ENCODE results near the gene VARS2.

The VARS2 gene

DNA sequence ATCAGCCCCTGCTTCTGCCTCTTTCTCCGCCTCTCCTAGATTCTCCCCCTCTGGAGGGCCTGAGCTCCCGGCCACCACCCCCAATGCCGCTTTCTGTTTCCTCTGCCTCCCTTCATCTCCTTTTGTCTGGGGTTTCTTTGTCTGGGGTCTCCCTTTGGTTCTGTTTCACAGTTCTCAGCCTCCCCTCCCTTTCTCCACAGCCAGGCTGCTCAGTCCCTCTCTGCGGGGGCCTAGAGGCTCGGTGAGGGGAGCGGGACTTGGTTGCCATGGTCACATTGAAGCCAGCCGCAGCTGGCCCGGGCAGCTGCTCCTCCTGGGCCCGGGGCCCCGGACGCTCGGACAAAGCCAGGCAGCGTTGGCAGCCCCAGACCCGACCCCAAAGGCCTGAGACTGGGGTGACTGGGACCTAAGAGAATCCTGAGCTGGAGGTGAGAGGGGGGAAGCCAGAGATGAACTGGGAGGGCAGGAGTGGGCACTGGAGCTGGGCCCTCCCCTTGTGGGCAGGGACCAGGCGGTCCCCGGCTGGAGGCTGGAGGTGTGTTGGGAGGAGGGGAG, 33.3 kb upstream of the VARS2 start:
- H3K4me3 ChIP-seq (ENCODE audit: low read length) = no peak overlapping the region
- H3K9ac ChIP-seq (ENCODE audit: low read length) = no peak overlapping the region
- H3K9me2 ChIP-seq (replicated peaks; ENCODE audit: insufficient read depth, low read length) = no peaks in the 10 kb centered on the region
- H3K36me3 ChIP-seq (replicated peaks; ENCODE audit: insufficient read depth, low read length) = no peaks in the 10 kb centered on the region
- H3K4me1 ChIP-seq (ENCODE audit: low read length) = no peaks in the 10 kb centered on the region; the same call in 1 of the 2 replicates
- no peak overlapping the region for H2AFZ ChIP-seq (ENCODE audit: low read length)
- H3K27ac ChIP-seq (ENCODE audit: low read length) = no peak overlapping the region
- no peak for DNase-seq
- no peak for TF ChIP-seq CTCF (IDR thresholded peaks at IDR 0.05; ENCODE audit: low read length)
- TF ChIP-seq EZH2 (optimal IDR thresholded peaks at IDR 0.05; ENCODE audit: low read depth, low read length) = no peak
- TF ChIP-seq EZH2phosphoT487 (IDR thresholded peaks at IDR 0.05; ENCODE audit: low read length) = no peak
- peaks cover 39% of the 10 kb centered on the region for H3K27me3 ChIP-seq (replicated peaks; ENCODE audit: insufficient read depth, low read length)
- no peaks in the 10 kb centered on the region for H3K79me2 ChIP-seq (ENCODE audit: low read length)
- no peaks in the 10 kb centered on the region for H4K20me1 ChIP-seq (ENCODE audit: insufficient read depth, low read length)
- H3K4me2 ChIP-seq (ENCODE audit: low read depth, low read length) = no peak overlapping the region
- no peaks in the 10 kb centered on the region for H3K9me3 ChIP-seq (replicated peaks; ENCODE audit: insufficient read depth, low read length)
- H3F3A ChIP-seq (ENCODE audit: insufficient read depth, low read length) = no peaks in the 10 kb centered on the region

DNA sequence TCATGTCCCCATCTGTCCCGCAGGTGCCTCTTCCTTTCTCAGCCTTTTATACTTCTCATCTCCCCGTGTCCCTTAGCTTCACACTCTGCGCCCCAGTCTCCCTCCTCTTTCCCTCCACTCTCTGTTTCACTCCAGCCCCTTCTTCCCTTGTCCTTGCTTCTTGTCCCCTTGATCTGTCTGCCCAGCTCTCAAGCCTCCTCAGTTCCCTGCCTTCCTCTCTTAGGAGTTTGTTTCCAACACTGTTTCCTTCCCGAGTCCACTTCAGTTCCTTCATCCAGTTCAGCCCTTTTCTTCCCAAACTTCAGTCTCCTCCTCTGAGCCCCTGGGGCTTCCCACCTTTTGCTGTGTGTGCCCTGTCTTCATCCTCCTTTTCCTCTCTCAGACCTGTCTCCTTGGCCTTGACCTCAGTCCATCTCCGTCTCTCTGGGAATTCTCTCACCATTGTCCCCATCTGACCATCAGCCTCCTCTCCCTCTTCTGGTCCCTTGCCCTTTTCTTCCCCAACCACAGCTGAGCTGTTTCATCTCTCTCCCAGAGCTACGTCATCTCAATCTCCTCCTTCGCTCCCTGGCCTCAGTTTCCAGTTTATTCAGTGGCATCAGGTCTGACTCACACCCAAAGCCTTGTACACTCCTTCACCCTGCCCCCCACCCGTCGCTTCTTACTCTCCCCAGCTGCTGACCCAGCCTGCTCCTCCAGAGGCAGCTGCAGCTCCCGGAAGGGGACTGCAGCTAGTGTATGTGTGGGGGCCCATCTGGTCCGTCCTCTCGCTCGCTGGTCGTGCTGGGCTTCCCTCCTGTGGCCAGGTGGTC, 32.4 kb upstream of the VARS2 start:
- Histone ChIP-seq H3F3A (ENCODE audit: insufficient read depth, low read length) (no peaks in the 10 kb centered on the region), H3K27ac (ENCODE audit: low read length) (no peak overlapping the region), H3K9me3 (replicated peaks; ENCODE audit: insufficient read depth, low read length) (no peaks in the 10 kb centered on the region), H3K79me2 (ENCODE audit: low read length) (no peaks in the 10 kb centered on the region), H3K9ac (ENCODE audit: low read length) (no peak overlapping the region), H4K20me1 (ENCODE audit: insufficient read depth, low read length) (no peaks in the 10 kb centered on the region), H3K27me3 (replicated peaks; ENCODE audit: insufficient read depth, low read length) (peaks cover 47% of the 10 kb centered on the region), H3K9me2 (replicated peaks; ENCODE audit: insufficient read depth, low read length) (no peaks in the 10 kb centered on the region), H2AFZ (ENCODE audit: low read length) (no peak overlapping the region), H3K4me1 (ENCODE audit: low read length) (no peaks in the 10 kb centered on the region; the same call in 1 of the 2 replicates), H3K4me3 (ENCODE audit: low read length) (no peak overlapping the region), H3K36me3 (replicated peaks; ENCODE audit: insufficient read depth, low read length) (no peaks in the 10 kb centered on the region), H3K4me2 (ENCODE audit: low read depth, low read length) (no peak overlapping the region)
- TF ChIP-seq EZH2phosphoT487 (IDR thresholded peaks at IDR 0.05; ENCODE audit: low read length) (no peak), CTCF (IDR thresholded peaks at IDR 0.05; ENCODE audit: low read length) (no peak), EZH2 (optimal IDR thresholded peaks at IDR 0.05; ENCODE audit: low read depth, low read length) (no peak)
- DNase-seq = no peak

DNA sequence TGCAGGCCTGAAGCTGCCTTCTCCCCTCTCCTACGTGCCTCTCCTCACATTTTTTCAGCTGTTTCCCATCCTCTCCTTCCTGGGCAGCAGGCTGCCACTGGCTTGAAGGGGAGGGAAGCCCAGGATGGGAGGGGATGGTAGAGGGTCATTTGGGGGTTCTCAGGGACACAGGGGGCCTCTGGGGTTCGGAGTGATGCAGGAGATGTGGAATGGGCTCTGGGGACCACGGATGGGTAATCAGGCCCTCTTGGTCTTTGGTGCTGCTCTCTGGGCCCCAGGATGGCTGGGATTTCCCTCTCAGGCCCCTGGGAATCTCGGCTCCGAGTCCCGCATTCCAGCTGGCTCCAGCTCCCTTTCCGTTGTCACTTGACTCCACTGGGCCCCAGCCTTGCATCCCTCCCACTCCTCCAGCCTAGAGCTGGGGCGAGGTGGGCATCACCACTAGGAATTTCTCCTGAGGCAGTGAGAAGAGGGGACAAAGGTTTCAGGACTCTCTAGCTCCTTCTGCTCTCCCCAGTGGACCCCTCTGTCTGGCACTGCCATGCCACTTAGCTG, 31.8 kb upstream of the VARS2 start:
- Histone ChIP-seq H3K79me2 (ENCODE audit: low read length) (no peaks in the 10 kb centered on the region), H3K4me1 (ENCODE audit: low read length) (no peaks in the 10 kb centered on the region; the same call in 1 of the 2 replicates), H3F3A (ENCODE audit: insufficient read depth, low read length) (no peaks in the 10 kb centered on the region), H3K4me3 (ENCODE audit: low read length) (no peak overlapping the region), H3K4me2 (ENCODE audit: low read depth, low read length) (no peak overlapping the region), H3K27me3 (replicated peaks; ENCODE audit: insufficient read depth, low read length) (peaks cover 53% of the 10 kb centered on the region), H3K9ac (ENCODE audit: low read length) (no peak overlapping the region), H3K9me3 (replicated peaks; ENCODE audit: insufficient read depth, low read length) (no peaks in the 10 kb centered on the region), H3K36me3 (replicated peaks; ENCODE audit: insufficient read depth, low read length) (no peaks in the 10 kb centered on the region), H4K20me1 (ENCODE audit: insufficient read depth, low read length) (no peaks in the 10 kb centered on the region), H3K9me2 (replicated peaks; ENCODE audit: insufficient read depth, low read length) (no peaks in the 10 kb centered on the region), H3K27ac (ENCODE audit: low read length) (no peak overlapping the region), H2AFZ (ENCODE audit: low read length) (no peak overlapping the region)
- no peak for TF ChIP-seq EZH2phosphoT487 (IDR thresholded peaks at IDR 0.05; ENCODE audit: low read length)
- TF ChIP-seq CTCF (IDR thresholded peaks at IDR 0.05; ENCODE audit: low read length) = no peak
- no peak for TF ChIP-seq EZH2 (optimal IDR thresholded peaks at IDR 0.05; ENCODE audit: low read depth, low read length)
- no peak for DNase-seq

Data from MM.1S (cell line).